ENCODE data around the gene OAT.

Gene OAT

DNA sequence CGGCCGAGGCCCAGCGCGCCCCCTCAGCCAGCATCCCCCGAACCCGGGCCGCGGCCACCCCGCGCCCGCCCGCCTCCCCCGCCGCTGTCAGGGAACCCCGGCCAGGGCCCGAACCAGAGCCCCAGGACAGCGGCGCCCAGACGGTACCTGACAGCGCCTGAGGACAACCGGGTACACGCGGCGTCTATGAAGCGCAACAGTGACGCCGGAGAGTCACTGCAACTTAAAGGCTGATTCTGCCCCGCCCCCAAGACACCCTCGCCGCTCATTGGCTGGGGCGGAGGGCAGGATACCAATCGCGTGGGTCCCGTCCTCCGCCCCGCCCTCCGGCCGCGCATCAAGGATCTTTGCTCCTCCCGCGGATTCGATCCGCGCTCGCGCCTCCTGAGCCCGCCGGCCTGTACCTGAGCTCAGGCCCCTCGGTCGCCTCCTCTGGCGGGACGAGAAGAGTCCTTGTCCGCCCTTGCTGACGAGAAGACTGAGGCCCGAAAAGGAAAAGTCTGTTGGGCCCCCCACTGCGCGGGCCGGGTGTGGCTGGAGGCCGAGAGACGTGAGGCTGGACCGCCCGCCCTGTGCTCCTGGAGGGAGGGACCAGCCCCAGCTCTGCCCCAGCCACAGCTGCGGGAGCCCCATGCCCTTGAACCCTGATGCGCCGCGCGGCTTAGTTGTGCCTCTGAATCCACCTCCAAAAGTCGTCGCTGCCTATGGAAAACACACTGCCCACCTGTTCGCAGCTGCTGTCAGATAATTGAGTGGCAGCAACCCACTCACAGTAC, at the start of gene OAT:
Gene OAT (minus strand): TSS at position 198 of the 776 bp plus-strand sequence. CDS start 6,752 bp downstream, outside the sequence.
- Histone ChIP-seq H3K9me3 (ENCODE audit: insufficient read depth, low read length, severe bottlenecking) (no peaks in the 10 kb centered on the region), H2AFZ (ENCODE audit: low read depth, low read length) (no peak within 1 kb of the TSS), H3K4me3 (ENCODE audit: low read depth in 1 of 2, low read length in 2 of 2) (no peak within 1 kb of the TSS), H3K27me3 (ENCODE audit: insufficient read depth, low read length, poor library complexity) (peaks cover 7% of the 10 kb centered on the region), H3K4me2 (ENCODE audit: insufficient read depth, low read length) (no peak within 1 kb of the TSS), H3K4me1 (ENCODE audit: insufficient read depth, low read length) (no peaks in the 10 kb centered on the region), H3K9ac (ENCODE audit: low read depth, low read length) (no peak within 1 kb of the TSS), H4K20me1 (ENCODE audit: insufficient read depth, low read length) (no peaks in the 10 kb centered on the region), H3K36me3 (ENCODE audit: insufficient read depth, low read length) (no peaks in the 10 kb centered on the region), H3K27ac (ENCODE audit: low read length) (no peak within 1 kb of the TSS), H3K79me2 (ENCODE audit: insufficient read depth, low read length) (no peaks in the 10 kb centered on the region)
- no peak for TF ChIP-seq EZH2 (IDR thresholded peaks at IDR 0.05; ENCODE audit: borderline replicate concordance, low read depth, low read length, severe bottlenecking)
- TF ChIP-seq, protein P1, sequence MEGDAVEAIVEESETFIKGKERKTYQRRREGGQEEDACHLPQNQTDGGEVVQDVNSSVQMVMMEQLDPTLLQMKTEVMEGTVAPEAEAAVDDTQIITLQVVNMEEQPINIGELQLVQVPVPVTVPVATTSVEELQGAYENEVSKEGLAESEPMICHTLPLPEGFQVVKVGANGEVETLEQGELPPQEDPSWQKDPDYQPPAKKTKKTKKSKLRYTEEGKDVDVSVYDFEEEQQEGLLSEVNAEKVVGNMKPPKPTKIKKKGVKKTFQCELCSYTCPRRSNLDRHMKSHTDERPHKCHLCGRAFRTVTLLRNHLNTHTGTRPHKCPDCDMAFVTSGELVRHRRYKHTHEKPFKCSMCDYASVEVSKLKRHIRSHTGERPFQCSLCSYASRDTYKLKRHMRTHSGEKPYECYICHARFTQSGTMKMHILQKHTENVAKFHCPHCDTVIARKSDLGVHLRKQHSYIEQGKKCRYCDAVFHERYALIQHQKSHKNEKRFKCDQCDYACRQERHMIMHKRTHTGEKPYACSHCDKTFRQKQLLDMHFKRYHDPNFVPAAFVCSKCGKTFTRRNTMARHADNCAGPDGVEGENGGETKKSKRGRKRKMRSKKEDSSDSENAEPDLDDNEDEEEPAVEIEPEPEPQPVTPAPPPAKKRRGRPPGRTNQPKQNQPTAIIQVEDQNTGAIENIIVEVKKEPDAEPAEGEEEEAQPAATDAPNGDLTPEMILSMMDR (IDR thresholded peaks at IDR 0.05; ENCODE audit: borderline replicate concordance, extremely low read depth, low read length, poor library complexity, severe bottlenecking): no peak
- DNase-seq: no peak
- ATAC-seq (ENCODE audit: insufficient read depth, low read depth): no peak

DNA sequence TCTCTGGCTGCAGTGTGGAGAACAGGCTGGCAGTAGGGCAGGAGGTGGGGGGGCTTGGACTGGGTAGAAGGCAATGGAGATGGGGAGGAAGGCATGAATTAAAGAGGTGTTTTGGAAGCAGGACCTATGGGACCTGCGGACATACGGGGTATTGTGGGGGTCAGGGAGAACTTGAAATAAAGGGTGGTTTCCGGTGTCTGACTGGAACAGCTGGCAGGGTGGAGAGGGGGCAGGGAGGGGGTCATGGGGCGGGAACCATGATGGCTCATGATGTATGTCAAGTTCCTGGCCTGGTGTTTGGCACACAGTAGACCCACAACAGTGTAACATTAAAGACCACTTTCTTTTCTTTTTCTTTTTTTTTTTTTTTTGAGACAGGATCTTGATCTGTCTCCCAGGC, 48.4 kb upstream of the OAT start:
- DNase-seq (no peak), ATAC-seq (ENCODE audit: insufficient read depth, low read depth) (no peak)
- H3K27ac ChIP-seq (ENCODE audit: low read length): no peak overlapping the region
- TF ChIP-seq, protein P1 (IDR thresholded peaks at IDR 0.05; ENCODE audit: borderline replicate concordance, extremely low read depth, low read length, poor library complexity, severe bottlenecking): no peak
- no peak for TF ChIP-seq EZH2 (IDR thresholded peaks at IDR 0.05; ENCODE audit: borderline replicate concordance, low read depth, low read length, severe bottlenecking)
- no peaks in the 10 kb centered on the region for H3K36me3 ChIP-seq (ENCODE audit: insufficient read depth, low read length)
- peaks cover 3% of the 10 kb centered on the region for H3K79me2 ChIP-seq (ENCODE audit: insufficient read depth, low read length)
- H3K27me3 ChIP-seq (ENCODE audit: insufficient read depth, low read length, poor library complexity): no peaks in the 10 kb centered on the region
- H3K4me3 ChIP-seq (ENCODE audit: low read depth in 1 of 2, low read length in 2 of 2): no peak overlapping the region
- peaks cover 10% of the 10 kb centered on the region for H4K20me1 ChIP-seq (ENCODE audit: insufficient read depth, low read length)
- H3K9me3 ChIP-seq (ENCODE audit: insufficient read depth, low read length, severe bottlenecking): no peaks in the 10 kb centered on the region
- H3K9ac ChIP-seq (ENCODE audit: low read depth, low read length): no peak overlapping the region
- no peak overlapping the region for H3K4me2 ChIP-seq (ENCODE audit: insufficient read depth, low read length)
- H3K4me1 ChIP-seq (ENCODE audit: insufficient read depth, low read length): peaks cover 9% of the 10 kb centered on the region
- no peak overlapping the region for H2AFZ ChIP-seq (ENCODE audit: low read depth, low read length)

DNA sequence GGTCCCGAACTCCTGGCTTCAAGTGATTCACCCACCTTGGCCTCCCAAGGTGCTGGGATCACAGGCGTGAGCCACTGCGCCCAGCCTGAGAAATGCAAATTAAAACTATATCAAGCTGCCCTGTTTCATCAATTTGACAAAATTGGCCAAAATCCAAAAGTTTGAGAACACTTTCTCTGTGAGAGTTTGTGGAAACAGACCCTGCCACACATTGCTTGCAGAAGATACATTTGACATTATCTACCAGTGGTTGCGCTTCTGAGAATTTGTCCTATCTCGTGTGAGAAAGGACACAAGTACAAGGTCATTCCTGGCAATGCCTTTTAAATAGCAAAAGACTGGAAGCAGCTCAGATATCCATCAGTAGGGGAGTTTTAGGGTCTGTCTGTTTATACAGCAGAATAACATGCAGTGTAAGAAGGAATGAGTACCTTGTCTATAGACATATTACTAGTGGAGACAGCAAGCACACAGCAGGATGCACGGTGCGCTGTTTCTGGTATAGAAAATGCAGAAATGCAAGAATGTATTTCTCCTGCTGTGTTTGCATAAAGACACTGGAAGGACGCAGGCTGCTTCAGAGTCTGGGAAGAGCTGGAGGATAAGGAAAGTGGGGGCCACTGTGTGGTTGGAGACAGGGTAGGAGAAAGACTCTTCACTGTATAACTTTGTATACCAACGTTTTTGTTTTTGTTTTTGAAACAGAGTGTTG, 47.2 kb upstream of the OAT start:
- Histone ChIP-seq H3K4me1 (ENCODE audit: insufficient read depth, low read length) (peaks cover 17% of the 10 kb centered on the region), H3K9me3 (ENCODE audit: insufficient read depth, low read length, severe bottlenecking) (no peaks in the 10 kb centered on the region), H3K4me3 (ENCODE audit: low read depth in 1 of 2, low read length in 2 of 2) (no peak overlapping the region), H3K9ac (ENCODE audit: low read depth, low read length) (no peak overlapping the region), H3K4me2 (ENCODE audit: insufficient read depth, low read length) (no peak overlapping the region), H2AFZ (ENCODE audit: low read depth, low read length) (no peak overlapping the region), H3K36me3 (ENCODE audit: insufficient read depth, low read length) (no peaks in the 10 kb centered on the region), H3K79me2 (ENCODE audit: insufficient read depth, low read length) (peaks cover 5% of the 10 kb centered on the region), H4K20me1 (ENCODE audit: insufficient read depth, low read length) (peaks cover 10% of the 10 kb centered on the region), H3K27me3 (ENCODE audit: insufficient read depth, low read length, poor library complexity) (no peaks in the 10 kb centered on the region), H3K27ac (ENCODE audit: low read length) (no peak overlapping the region)
- DNase-seq (no peak), ATAC-seq (ENCODE audit: insufficient read depth, low read depth) (no peak)
- TF ChIP-seq, protein P1 (IDR thresholded peaks at IDR 0.05; ENCODE audit: borderline replicate concordance, extremely low read depth, low read length, poor library complexity, severe bottlenecking): no peak
- no peak for TF ChIP-seq EZH2 (IDR thresholded peaks at IDR 0.05; ENCODE audit: borderline replicate concordance, low read depth, low read length, severe bottlenecking)
